Measurements from ENCODE around the gene FAM180B. TPM values are rescaled to one million over a fixed set of nuclear protein-coding genes. Genes with fewer than 3 reads are reported as not detected.

FAM180B gene
- total and polyA plus RNA-seq, 2 of the 4 experiments (the other 2 are of a cell fraction) = not detected

DNA sequence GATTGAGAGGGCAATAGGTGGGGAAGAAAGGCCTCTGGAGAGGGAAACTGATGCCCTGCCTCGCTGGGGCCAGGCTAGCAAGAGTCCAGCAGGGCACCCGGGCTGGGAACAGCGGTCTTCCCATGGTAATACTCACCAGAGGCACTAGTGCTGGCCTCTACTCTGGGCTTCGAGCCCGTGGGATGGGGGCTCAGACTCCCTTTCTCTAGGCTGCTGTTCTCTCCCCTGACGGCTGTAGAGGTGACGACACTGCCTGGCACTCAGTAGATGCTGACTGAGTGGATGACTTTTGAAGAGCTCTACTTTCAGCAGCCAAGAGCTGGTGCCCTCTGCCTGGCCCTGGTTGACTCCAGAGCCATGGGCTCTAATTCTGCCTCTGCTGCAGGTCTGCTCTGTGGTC, 8.6 kb downstream of the FAM180B start:
- no peaks in the 10 kb centered on the region for H3K36me3 ChIP-seq (ENCODE audit: control insufficient read depth, insufficient read depth, low read length)
- no peak for DNase-seq
- ChIA-PET POLR2A (ENCODE audit: unreplicated experiment) (no interaction called here), CTCF (interaction anchor here (0.9 to 1.1 kb wide), 3 partner anchors 9 to 31 kb away, joined by 3 to 6 read pairs (median 5); partner anchors contain the start of gene FAM180B)
- H3K27ac ChIP-seq (ENCODE audit: insufficient read depth, low read length) = no peak overlapping the region
- H2BK5ac ChIP-seq (ENCODE audit: low read depth, low read length, poor library complexity, severe bottlenecking) = no peak overlapping the region
- H2AK5ac ChIP-seq (ENCODE audit: low read depth, low read length) = no peak overlapping the region
- H3K4me2 ChIP-seq (ENCODE audit: low read depth, low read length) = no peak overlapping the region
- H3K27me3 ChIP-seq (ENCODE audit: control insufficient read depth, insufficient read depth, low read length) = peaks cover 52% of the 10 kb centered on the region
- ATAC-seq (ENCODE audit: low read depth) = no peak
- no peaks in the 10 kb centered on the region; the same call in 1 of the 2 replicates for H3K9me3 ChIP-seq (ENCODE audit: control insufficient read depth, insufficient read depth, low read length)
- no peak overlapping the region for H2AFZ ChIP-seq (replicated peaks; ENCODE audit: low read length, poor library complexity)
- no peaks in the 10 kb centered on the region for H3K9me1 ChIP-seq (ENCODE audit: insufficient read depth, low read length)
- TF ChIP-seq POLR2A (IDR thresholded peaks at IDR 0.05; ENCODE audit: low read depth, low read length) = no peak
- TF ChIP-seq FOS (IDR thresholded peaks at IDR 0.05; ENCODE audit: low read depth, low read length) = no peak
- TF ChIP-seq, protein P1, sequence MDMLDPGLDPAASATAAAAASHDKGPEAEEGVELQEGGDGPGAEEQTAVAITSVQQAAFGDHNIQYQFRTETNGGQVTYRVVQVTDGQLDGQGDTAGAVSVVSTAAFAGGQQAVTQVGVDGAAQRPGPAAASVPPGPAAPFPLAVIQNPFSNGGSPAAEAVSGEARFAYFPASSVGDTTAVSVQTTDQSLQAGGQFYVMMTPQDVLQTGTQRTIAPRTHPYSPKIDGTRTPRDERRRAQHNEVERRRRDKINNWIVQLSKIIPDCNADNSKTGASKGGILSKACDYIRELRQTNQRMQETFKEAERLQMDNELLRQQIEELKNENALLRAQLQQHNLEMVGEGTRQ (IDR thresholded peaks at IDR 0.05; ENCODE audit: low read depth, low read length) = no peak
- no peak for TF ChIP-seq NFE2L2 (IDR thresholded peaks at IDR 0.05; ENCODE audit: low read depth, low read length)
- no peak for TF ChIP-seq RFX5 (IDR thresholded peaks at IDR 0.05; ENCODE audit: low read depth, low read length)
- dilution Hi-C loops (cut with HindIII; ENCODE audit: low sequenced_read_pairs, unreplicated experiment) (no loop called here), intact Hi-C loops (cut with micrococcal nuclease) (no loop called here), in situ Hi-C loops (cut with MboI; ENCODE audit: low sequenced_read_pairs) (no loop called here)
- H3K14ac ChIP-seq (replicated peaks; ENCODE audit: low read depth, low read length) = no peak overlapping the region
- BruUV-seq (replicated peaks) = no TSS peak
- no peak overlapping the region for H4K8ac ChIP-seq (ENCODE audit: low read depth in 2 of 2, low read length in 2 of 2)
- no peak overlapping the region for H3K18ac ChIP-seq (ENCODE audit: low read depth, low read length)
- H4K5ac ChIP-seq (ENCODE audit: low read depth, low read length) = no peak overlapping the region
- no peak overlapping the region for H3K56ac ChIP-seq (ENCODE audit: extremely low read depth, insufficient read depth, low read length)
- H2BK120ac ChIP-seq (ENCODE audit: low read depth, low read length) = no peak overlapping the region
- 40% methylated on average over 2 of the region's 7 CpGs; no CpG with 5 or more reads in 1 of the 2 experiments for WGBS, 2 experiments (ENCODE audit: extremely low coverage in 2 of 2, insufficient read length in 1 of 2)
- H2AK9ac ChIP-seq (replicated peaks; ENCODE audit: low read depth, low read length, poor library complexity) = no peak overlapping the region
- no peak overlapping the region for H2BK20ac ChIP-seq (ENCODE audit: low read depth, low read length)
- no peaks in the 10 kb centered on the region for H4K20me1 ChIP-seq (ENCODE audit: insufficient read depth, low read length)
- H4K91ac ChIP-seq (ENCODE audit: insufficient read depth, low read depth, low read length) = no peak overlapping the region
- H3K23ac ChIP-seq (ENCODE audit: low read depth, low read length) = no peak overlapping the region
- H2BK15ac ChIP-seq (ENCODE audit: low read depth, low read length) = no peak overlapping the region
- H3K4ac ChIP-seq (ENCODE audit: low read depth, low read length) = no peak overlapping the region
- H3K79me1 ChIP-seq (ENCODE audit: low read depth in 1 of 2, low read length in 2 of 2) = no peaks in the 10 kb centered on the region
- H3K4me3 ChIP-seq (ENCODE audit: insufficient read depth, low read depth, low read length) = no peak overlapping the region
- H3K4me1 ChIP-seq (ENCODE audit: control insufficient read depth, insufficient read depth, low read length) = no peaks in the 10 kb centered on the region
- no peak overlapping the region for H3K9ac ChIP-seq (ENCODE audit: low read depth, low read length)
